ENCODE measurements around the gene ANKS1A. TPM values are rescaled to one million over a fixed set of nuclear protein-coding genes. Genes with fewer than 3 reads are reported as not detected.

Gene ANKS1A
- total and polyA plus RNA-seq, 2 experiments from 2014 or later: 12.1 to 31.9 TPM

DNA sequence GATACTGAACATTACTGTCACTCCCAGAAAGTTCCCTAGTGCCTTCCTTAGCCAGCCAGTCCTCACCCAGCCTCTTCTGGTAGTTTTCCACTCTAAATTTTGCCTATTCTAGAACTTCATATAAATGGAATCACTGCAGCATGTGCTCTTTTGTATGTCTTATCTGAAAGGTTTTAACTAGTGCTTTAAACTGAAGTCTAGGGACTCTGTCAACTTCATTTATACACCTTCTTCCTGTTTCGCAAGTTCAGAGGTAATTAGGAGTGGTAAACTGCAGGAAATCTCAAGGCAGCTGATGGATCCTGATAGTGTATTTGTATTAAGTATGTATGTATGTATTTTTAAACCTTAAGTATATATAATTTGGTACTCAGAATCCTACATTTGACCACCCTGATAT, 157.8 kb downstream of the ANKS1A start:
- DNase-seq (ENCODE audit: low spot score): no peak
- H3K27ac ChIP-seq (ENCODE audit: low read depth): 0 out of 2 replicates have a peak overlapping the region, but pooled peaks have one; percentile 86
- H3K4me3 Mint-ChIP-seq: no peak overlapping the region
- H4K20me1 ChIP-seq (replicated peaks; ENCODE audit: insufficient read depth): no peaks in the 10 kb centered on the region
- H2AFZ ChIP-seq: no peak overlapping the region
- ATAC-seq: no peak
- TF ChIP-seq ZNF331 (CRISPR knock-in tag; IDR thresholded peaks at IDR 0.05; ENCODE audit: low read depth): no peak
- TF ChIP-seq JUNB (IDR thresholded peaks at IDR 0.05; ENCODE audit: unreplicated experiment): no peak
- no peak for TF ChIP-seq EZH2phosphoT487 (IDR thresholded peaks at IDR 0.05; ENCODE audit: unreplicated experiment)
- TF ChIP-seq, protein P1, sequence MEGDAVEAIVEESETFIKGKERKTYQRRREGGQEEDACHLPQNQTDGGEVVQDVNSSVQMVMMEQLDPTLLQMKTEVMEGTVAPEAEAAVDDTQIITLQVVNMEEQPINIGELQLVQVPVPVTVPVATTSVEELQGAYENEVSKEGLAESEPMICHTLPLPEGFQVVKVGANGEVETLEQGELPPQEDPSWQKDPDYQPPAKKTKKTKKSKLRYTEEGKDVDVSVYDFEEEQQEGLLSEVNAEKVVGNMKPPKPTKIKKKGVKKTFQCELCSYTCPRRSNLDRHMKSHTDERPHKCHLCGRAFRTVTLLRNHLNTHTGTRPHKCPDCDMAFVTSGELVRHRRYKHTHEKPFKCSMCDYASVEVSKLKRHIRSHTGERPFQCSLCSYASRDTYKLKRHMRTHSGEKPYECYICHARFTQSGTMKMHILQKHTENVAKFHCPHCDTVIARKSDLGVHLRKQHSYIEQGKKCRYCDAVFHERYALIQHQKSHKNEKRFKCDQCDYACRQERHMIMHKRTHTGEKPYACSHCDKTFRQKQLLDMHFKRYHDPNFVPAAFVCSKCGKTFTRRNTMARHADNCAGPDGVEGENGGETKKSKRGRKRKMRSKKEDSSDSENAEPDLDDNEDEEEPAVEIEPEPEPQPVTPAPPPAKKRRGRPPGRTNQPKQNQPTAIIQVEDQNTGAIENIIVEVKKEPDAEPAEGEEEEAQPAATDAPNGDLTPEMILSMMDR (conservative IDR thresholded peaks at IDR 0.05; ENCODE audit: low read depth in 2 of 2): no peak
- TF ChIP-seq, protein P2, sequence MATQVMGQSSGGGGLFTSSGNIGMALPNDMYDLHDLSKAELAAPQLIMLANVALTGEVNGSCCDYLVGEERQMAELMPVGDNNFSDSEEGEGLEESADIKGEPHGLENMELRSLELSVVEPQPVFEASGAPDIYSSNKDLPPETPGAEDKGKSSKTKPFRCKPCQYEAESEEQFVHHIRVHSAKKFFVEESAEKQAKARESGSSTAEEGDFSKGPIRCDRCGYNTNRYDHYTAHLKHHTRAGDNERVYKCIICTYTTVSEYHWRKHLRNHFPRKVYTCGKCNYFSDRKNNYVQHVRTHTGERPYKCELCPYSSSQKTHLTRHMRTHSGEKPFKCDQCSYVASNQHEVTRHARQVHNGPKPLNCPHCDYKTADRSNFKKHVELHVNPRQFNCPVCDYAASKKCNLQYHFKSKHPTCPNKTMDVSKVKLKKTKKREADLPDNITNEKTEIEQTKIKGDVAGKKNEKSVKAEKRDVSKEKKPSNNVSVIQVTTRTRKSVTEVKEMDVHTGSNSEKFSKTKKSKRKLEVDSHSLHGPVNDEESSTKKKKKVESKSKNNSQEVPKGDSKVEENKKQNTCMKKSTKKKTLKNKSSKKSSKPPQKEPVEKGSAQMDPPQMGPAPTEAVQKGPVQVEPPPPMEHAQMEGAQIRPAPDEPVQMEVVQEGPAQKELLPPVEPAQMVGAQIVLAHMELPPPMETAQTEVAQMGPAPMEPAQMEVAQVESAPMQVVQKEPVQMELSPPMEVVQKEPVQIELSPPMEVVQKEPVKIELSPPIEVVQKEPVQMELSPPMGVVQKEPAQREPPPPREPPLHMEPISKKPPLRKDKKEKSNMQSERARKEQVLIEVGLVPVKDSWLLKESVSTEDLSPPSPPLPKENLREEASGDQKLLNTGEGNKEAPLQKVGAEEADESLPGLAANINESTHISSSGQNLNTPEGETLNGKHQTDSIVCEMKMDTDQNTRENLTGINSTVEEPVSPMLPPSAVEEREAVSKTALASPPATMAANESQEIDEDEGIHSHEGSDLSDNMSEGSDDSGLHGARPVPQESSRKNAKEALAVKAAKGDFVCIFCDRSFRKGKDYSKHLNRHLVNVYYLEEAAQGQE (IDR thresholded peaks at IDR 0.05; ENCODE audit: unreplicated experiment): no peak
- TF ChIP-seq, protein P3, sequence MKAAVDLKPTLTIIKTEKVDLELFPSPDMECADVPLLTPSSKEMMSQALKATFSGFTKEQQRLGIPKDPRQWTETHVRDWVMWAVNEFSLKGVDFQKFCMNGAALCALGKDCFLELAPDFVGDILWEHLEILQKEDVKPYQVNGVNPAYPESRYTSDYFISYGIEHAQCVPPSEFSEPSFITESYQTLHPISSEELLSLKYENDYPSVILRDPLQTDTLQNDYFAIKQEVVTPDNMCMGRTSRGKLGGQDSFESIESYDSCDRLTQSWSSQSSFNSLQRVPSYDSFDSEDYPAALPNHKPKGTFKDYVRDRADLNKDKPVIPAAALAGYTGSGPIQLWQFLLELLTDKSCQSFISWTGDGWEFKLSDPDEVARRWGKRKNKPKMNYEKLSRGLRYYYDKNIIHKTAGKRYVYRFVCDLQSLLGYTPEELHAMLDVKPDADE (IDR thresholded peaks at IDR 0.05): no peak
- TF ChIP-seq CREB1 (CRISPR knock-in tag; IDR thresholded peaks at IDR 0.05; ENCODE audit: low read depth): no peak
- no peak for TF ChIP-seq EZH2 (IDR thresholded peaks at IDR 0.05; ENCODE audit: low read depth, unreplicated experiment)
- TF ChIP-seq ZNF114 (CRISPR knock-in tag; IDR thresholded peaks at IDR 0.05): no peak
- H3K27ac Mint-ChIP-seq: peak overlapping the region; percentile 63; the same call in 1 of the 2 replicates
- peaks cover 70% of the 10 kb centered on the region for H3K4me1 ChIP-seq (ENCODE audit: insufficient read depth)
- no peaks in the 10 kb centered on the region for H3K9me2 ChIP-seq (ENCODE audit: insufficient read depth)
- peaks cover 51% of the 10 kb centered on the region for H3K4me1 Mint-ChIP-seq
- H3K4me2 ChIP-seq: 0 out of 2 replicates have a peak overlapping the region, but pooled peaks have one; percentile 54
- H3K36me3 ChIP-seq (ENCODE audit: insufficient read depth): no peaks in the 10 kb centered on the region
- no peaks in the 10 kb centered on the region for H3K27me3 ChIP-seq (ENCODE audit: insufficient read depth)
- no peaks in the 10 kb centered on the region for H3K79me2 ChIP-seq (replicated peaks; ENCODE audit: insufficient read depth)
- H3F3A ChIP-seq (replicated peaks; ENCODE audit: low read depth): no peaks in the 10 kb centered on the region; the same call in 1 of the 2 replicates
- H3K36me3 Mint-ChIP-seq (ENCODE audit: low read depth): peaks cover under 1% of the 10 kb centered on the region; the same call in 2 of the 3 replicates
- no peaks in the 10 kb centered on the region for H3K9me3 Mint-ChIP-seq
- peaks cover 6% of the 10 kb centered on the region for H3K27me3 Mint-ChIP-seq (ENCODE audit: insufficient read depth, low read depth, poor library complexity)
- H3K4me3 ChIP-seq: no peak overlapping the region

Measured in GM23338 (cell line).